ENCODE measurements around the gene DDX27.

DNA sequence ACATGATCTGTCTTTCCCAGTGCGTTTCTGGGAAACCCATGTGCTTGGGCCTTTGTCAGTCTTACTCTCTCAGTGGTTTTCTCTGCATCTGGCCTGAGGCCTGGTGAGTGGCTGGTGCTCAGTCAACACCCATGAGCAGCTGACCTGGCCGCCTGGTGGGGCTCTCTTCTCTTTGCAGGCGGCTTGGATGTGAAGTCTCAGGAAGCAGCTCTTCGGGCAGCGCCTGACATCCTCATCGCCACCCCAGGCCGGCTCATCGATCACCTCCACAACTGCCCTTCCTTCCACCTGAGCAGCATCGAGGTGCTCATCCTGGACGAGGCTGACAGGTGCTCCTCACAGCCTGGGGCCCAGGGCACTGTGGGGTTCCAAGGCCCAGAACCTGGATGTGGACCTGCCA, 10.8 kb downstream of the DDX27 start:
- TF ChIP-seq POLR2A (IDR thresholded peaks at IDR 0.05; ENCODE audit: low read depth, low read length) (no peak), TAF1 (IDR thresholded peaks at IDR 0.05; ENCODE audit: low read depth, low read length) (no peak)

Measured in GM12891 (cell line).